DOHH2 (cell line): ENCODE data around the gene CCR5AS.

Source experiments
- H3F3A ChIP-seq: fragments of 200-600 bp; sonication (generic), shearing (Covaris generic); 2 replicates; pipeline ENCODE4 v1.6.0; 2016; ENCODE audit warnings: antibody characterized with exemption, mild to moderate bottlenecking; ENCODE audit not compliant: control insufficient read depth, insufficient read depth
- H3K27ac ChIP-seq: fragments of 200-600 bp; sonication (generic); 2 replicates; pipeline ENCODE4 v1.5.1; 2014; ENCODE audit warnings: low read depth, mild to moderate bottlenecking, low read length, moderate library complexity
- H3K27me3 ChIP-seq: fragments of 200-600 bp; sonication (generic); 2 replicates; pipeline ENCODE4 v1.6.1; 2014; ENCODE audit warnings: mild to moderate bottlenecking, low read length, mixed read lengths; ENCODE audit not compliant: control insufficient read depth
- H3K36me3 ChIP-seq: fragments of 200-600 bp; sonication (generic); 2 replicates; pipeline ENCODE4 v1.6.1; 2014; ENCODE audit warnings: mild to moderate bottlenecking, low read length, moderate library complexity, mixed read lengths; ENCODE audit not compliant: control insufficient read depth
- H3K4me1 ChIP-seq: fragments of 200-600 bp; sonication (generic); 2 replicates; pipeline ENCODE4 v1.6.1; 2014; ENCODE audit warnings: mild to moderate bottlenecking, low read length, mixed read lengths; ENCODE audit not compliant: control insufficient read depth
- H3K4me2 ChIP-seq: fragments of 200-600 bp; sonication (generic); 2 replicates; pipeline ENCODE4 v1.6.0; 2014; ENCODE audit warnings: mild to moderate bottlenecking, low read length, moderate library complexity
- H3K4me3 ChIP-seq: fragments of 200-600 bp; sonication (generic); 2 replicates; pipeline ENCODE4 v1.5.1; 2014; ENCODE audit warnings: mild to moderate bottlenecking, low read length, mixed read lengths
- H3K79me2 ChIP-seq: fragments of 200-600 bp; sonication (generic); 2 replicates; pipeline ENCODE4 v1.6.1; 2014; ENCODE audit warnings: mild to moderate bottlenecking, low read length, mixed read lengths; ENCODE audit not compliant: control insufficient read depth
- H3K9me2 ChIP-seq: fragments of 200-600 bp; sonication (generic); replicated peaks from 2 replicates; pipeline ENCODE4 v1.6.1; 2014; ENCODE audit warnings: mild to moderate bottlenecking, low read length, mixed read lengths; ENCODE audit not compliant: control insufficient read depth
- H3K9me3 ChIP-seq: fragments of 200-600 bp; sonication (generic); 2 replicates; pipeline ENCODE4 v1.6.1; 2014; ENCODE audit warnings: antibody characterized with exemption, low read length, mixed read lengths; ENCODE audit not compliant: control insufficient read depth, insufficient read depth
- H4K20me1 ChIP-seq: fragments of 200-600 bp; sonication (generic); 2 replicates; pipeline ENCODE4 v1.6.0; 2014; ENCODE audit warnings: low read depth, mild to moderate bottlenecking, antibody characterized with exemption, low read length, moderate library complexity; ENCODE audit not compliant: control insufficient read depth, insufficient read depth
- CTCF ChIP-seq: fragments of 200-600 bp; sonication (generic); IDR thresholded peaks from one replicate; pipeline ENCODE4 v1.5.1; 2014; ENCODE audit warnings: antibody characterized with exemption, mild to moderate bottlenecking, low read depth, low read length; ENCODE audit not compliant: poor library complexity, severe bottlenecking
- EZH2phosphoT487 ChIP-seq: fragments of 200-600 bp; sonication (generic); IDR thresholded peaks from 2 replicates; pipeline ENCODE4 v1.6.1; 2017; ENCODE audit warnings: borderline replicate concordance, mild to moderate bottlenecking, antibody characterized with exemption, low read length, moderate library complexity, mixed read lengths

The CCR5AS gene

GRCh38 chr3:46399098-46399497, 7.8 kb downstream of the CCR5AS start:
- Histone ChIP-seq H3K27me3 (peaks cover 9% of the 10 kb centered on the region), H3F3A (no peaks in the 10 kb centered on the region), H3K9me3 (no peaks in the 10 kb centered on the region), H3K27ac (no peak overlapping the region), H3K9me2 (no peaks in the 10 kb centered on the region), H3K4me2 (no peak overlapping the region), H3K4me3 (no peak overlapping the region), H4K20me1 (no peaks in the 10 kb centered on the region), H3K36me3 (no peaks in the 10 kb centered on the region), H3K4me1 (no peaks in the 10 kb centered on the region), H3K79me2 (no peaks in the 10 kb centered on the region)
- TF ChIP-seq CTCF (no peak), EZH2phosphoT487 (no peak)

- Histone ChIP-seq H3K27me3 (peaks cover 9% of the 10 kb centered on the region), H3F3A (no peaks in the 10 kb centered on the region), H4K20me1 (no peaks in the 10 kb centered on the region), H3K4me3 (no peak overlapping the region), H3K9me3 (no peaks in the 10 kb centered on the region), H3K9me2 (no peaks in the 10 kb centered on the region), H3K79me2 (no peaks in the 10 kb centered on the region), H3K36me3 (no peaks in the 10 kb centered on the region), H3K27ac (no peak overlapping the region), H3K4me2 (no peak overlapping the region), H3K4me1 (no peaks in the 10 kb centered on the region)
- TF ChIP-seq CTCF (no peak), EZH2phosphoT487 (no peak)
These were observed 8.5 kb downstream of the CCR5AS start for GRCh38 chr3:46398186-46398955.

GRCh38 chr3:46397111-46397510, 9.8 kb downstream of the CCR5AS start:
- Histone ChIP-seq H3K4me2 (no peak overlapping the region), H3K79me2 (no peaks in the 10 kb centered on the region), H3F3A (no peaks in the 10 kb centered on the region), H4K20me1 (no peaks in the 10 kb centered on the region), H3K36me3 (no peaks in the 10 kb centered on the region), H3K9me2 (no peaks in the 10 kb centered on the region), H3K4me3 (no peak overlapping the region), H3K27me3 (peaks cover 9% of the 10 kb centered on the region), H3K27ac (no peak overlapping the region), H3K4me1 (no peaks in the 10 kb centered on the region), H3K9me3 (no peaks in the 10 kb centered on the region)
- TF ChIP-seq EZH2phosphoT487 (no peak), CTCF (no peak)
